T-helper 2 cell (primary cell): ENCODE measurements around the gene FAM217B.
"Not testable (repeated sequence)": the region's sequence is repeated elsewhere in the genome, so short reads cannot be mapped to it uniquely, and the experiment has no call there.

ENCODE experiments used
- DNase-seq, 5 experiments: peaks; one replicate each; pipeline versions ENCODE4 v3.0.0 to v3.0.0-alpha.2; 2012 to 2022

Gene FAM217B

GRCh38 chr20:59939052-59939878 is 924 bp upstream of the FAM217B start:
- DNase-seq = no peak

- DNase-seq = peak in 1 of 5 experiments; percentile 8
Measured at GRCh38 chr20:59939879-59940128, 385 bp upstream of the FAM217B start.

GRCh38 chr20:59940956-59941294 is 736 bp downstream of the FAM217B start:
- DNase-seq = no peak

GRCh38 chr20:59942245-59942644 is 2.1 kb downstream of the FAM217B start:
- no peak for DNase-seq

- DNase-seq = no peak
Measured at GRCh38 chr20:59944726-59945125, 4.5 kb downstream of the FAM217B start.

- no peak for DNase-seq
Measured at GRCh38 chr20:59945175-59945574, 5.0 kb downstream of the FAM217B start.

GRCh38 chr20:59945731-59946130 is 5.5 kb downstream of the FAM217B start:
- no peak for DNase-seq

- DNase-seq = no peak
Measured at GRCh38 chr20:59947376-59947775, 7.2 kb downstream of the FAM217B start.

- DNase-seq = no peak
Measured at GRCh38 chr20:59948212-59948611, 8.0 kb downstream of the FAM217B start.

- DNase-seq = peak in 2 of 5 experiments; percentile 46 to 79
Measured at GRCh38 chr20:59948828-59949720, 8.9 kb downstream of the FAM217B start.

GRCh38 chr20:59949911-59950310 is 9.7 kb downstream of the FAM217B start:
- no peak for DNase-seq

- DNase-seq = no peak
Measured at GRCh38 chr20:59954718-59955117, 14.5 kb downstream of the FAM217B start.

GRCh38 chr20:59955131-59955796 is 15.1 kb downstream of the FAM217B start:
- peak in 1 of 5 experiments; percentile 44 for DNase-seq

GRCh38 chr20:59957568-59957967 is 17.4 kb downstream of the FAM217B start:
- DNase-seq = not testable (repeated sequence)

GRCh38 chr20:59958123-59958522 is 17.9 kb downstream of the FAM217B start, which contains the start of gene CDH26:
Gene CDH26, plus strand, starts transcription at chr20:59958423. Its CDS starts 304 bp downstream, at chr20:59958727.
- DNase-seq = no peak

GRCh38 chr20:59958626-59959025 is 18.4 kb downstream of the FAM217B start:
- no peak for DNase-seq

GRCh38 chr20:59961423-59961822 is 21.2 kb downstream of the FAM217B start:
- no peak for DNase-seq

GRCh38 chr20:59962155-59962554 is 22.0 kb downstream of the FAM217B start:
- DNase-seq = no peak

- no peak for DNase-seq
Measured at GRCh38 chr20:59966428-59966827, 26.2 kb downstream of the FAM217B start.

GRCh38 chr20:59971428-59971827 is 31.2 kb downstream of the FAM217B start:
- no peak for DNase-seq

GRCh38 chr20:59972037-59972801 is 32.0 kb downstream of the FAM217B start:
- DNase-seq = no peak

GRCh38 chr20:59976156-59976782 is 36.1 kb downstream of the FAM217B start:
- DNase-seq = no peak
